ENCODE data around the gene GALNS. TPM values are rescaled to one million over a fixed set of nuclear protein-coding genes. Genes with fewer than 3 reads are reported as not detected.

The GALNS gene
- total RNA-seq, 4 donors from 2014 or later, result 1.8 to 36.2 (median 16.4) TPM

DNA sequence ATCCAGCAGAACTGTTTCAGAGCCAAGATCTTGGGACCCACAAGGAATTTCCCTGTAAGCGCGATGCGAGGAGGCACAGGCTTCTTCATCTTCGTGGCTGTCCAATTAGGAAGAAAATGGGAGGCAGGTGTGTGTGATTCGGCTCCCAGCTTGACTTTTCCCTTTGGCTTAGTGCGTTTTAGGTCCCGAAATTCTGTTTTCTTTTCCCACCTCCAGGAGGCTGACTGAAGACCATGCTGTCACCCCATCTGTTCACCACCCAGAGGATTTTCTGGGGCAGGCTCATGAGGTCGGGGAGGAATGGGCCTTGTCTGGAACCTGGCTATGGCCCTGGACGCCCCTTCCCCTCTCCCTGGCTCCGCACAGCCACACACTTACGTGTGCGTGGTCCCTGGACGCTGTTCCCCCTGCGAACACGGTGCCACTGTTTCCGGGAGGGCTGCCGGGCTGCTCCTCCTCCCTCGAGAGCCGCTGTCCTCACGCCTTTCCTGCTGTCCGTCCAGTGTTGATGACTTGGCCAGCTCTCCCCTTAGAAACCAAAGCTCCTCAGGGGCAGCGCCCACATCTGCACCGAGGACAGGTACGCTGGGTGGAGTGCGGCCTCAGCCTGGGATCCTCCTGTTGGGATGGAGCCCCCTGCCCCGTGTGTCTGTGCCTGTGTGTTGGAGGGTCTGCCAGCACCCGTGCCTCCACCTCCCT is 12.4 kb upstream of the GALNS start:
- DNase-seq, result no peak
- intact Hi-C loops (cut with DNase I; ENCODE audit: low total_unique reads), result no loop called here
- H3K27me3 ChIP-seq, result no peaks in the 10 kb centered on the region
- H3K4me1 ChIP-seq, result no peaks in the 10 kb centered on the region
- H3K4me3 ChIP-seq, result no peak overlapping the region
- TF ChIP-seq POLR2A (IDR thresholded peaks at IDR 0.05), result no peak
- TF ChIP-seq CTCF (IDR thresholded peaks at IDR 0.05), result no peak
- no peaks in the 10 kb centered on the region for H3K36me3 ChIP-seq
- no peak overlapping the region for H3K27ac ChIP-seq
- H3K9me3 ChIP-seq, result no peaks in the 10 kb centered on the region

DNA sequence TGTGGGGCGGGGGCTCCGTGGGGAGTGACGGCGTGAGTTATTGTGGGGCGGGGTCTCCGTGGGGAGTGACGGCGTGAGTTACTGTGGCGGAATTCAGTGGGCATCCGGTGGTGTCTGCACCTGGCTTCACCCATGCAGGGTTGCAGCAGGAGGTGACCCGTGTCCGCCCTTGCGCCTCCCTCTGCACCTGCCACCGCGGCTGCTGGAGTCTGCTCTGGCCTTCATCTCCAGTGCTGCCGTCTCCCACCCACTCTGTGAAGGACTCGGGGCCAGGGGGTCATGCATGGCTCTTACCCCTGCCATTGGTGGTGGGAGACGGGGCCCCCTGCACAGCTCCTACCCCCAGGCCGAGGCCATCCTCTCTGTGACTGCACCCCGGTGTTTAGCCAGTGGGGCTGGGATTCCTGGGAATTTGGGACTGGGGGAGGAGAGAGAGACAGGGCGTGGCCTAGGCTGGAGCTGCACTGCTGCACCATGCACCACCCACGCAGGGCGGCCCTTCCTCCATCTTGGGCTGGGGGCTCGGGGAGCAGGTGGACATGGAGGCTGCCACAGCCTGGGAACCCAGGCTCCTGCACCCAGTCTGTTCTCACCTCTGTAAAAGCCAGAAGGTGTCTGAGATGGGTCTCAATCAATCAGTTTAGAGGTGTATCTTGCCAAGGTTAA is 11.0 kb upstream of the GALNS start:
- no peak overlapping the region for H3K27ac ChIP-seq
- TF ChIP-seq CTCF (IDR thresholded peaks at IDR 0.05), result no peak
- TF ChIP-seq POLR2A (IDR thresholded peaks at IDR 0.05), result no peak
- no peaks in the 10 kb centered on the region for H3K9me3 ChIP-seq
- H3K4me1 ChIP-seq, result no peaks in the 10 kb centered on the region
- no peaks in the 10 kb centered on the region for H3K36me3 ChIP-seq
- intact Hi-C loops (cut with DNase I; ENCODE audit: low total_unique reads), result no loop called here
- H3K27me3 ChIP-seq, result no peaks in the 10 kb centered on the region
- DNase-seq, result no peak
- H3K4me3 ChIP-seq, result no peak overlapping the region

DNA sequence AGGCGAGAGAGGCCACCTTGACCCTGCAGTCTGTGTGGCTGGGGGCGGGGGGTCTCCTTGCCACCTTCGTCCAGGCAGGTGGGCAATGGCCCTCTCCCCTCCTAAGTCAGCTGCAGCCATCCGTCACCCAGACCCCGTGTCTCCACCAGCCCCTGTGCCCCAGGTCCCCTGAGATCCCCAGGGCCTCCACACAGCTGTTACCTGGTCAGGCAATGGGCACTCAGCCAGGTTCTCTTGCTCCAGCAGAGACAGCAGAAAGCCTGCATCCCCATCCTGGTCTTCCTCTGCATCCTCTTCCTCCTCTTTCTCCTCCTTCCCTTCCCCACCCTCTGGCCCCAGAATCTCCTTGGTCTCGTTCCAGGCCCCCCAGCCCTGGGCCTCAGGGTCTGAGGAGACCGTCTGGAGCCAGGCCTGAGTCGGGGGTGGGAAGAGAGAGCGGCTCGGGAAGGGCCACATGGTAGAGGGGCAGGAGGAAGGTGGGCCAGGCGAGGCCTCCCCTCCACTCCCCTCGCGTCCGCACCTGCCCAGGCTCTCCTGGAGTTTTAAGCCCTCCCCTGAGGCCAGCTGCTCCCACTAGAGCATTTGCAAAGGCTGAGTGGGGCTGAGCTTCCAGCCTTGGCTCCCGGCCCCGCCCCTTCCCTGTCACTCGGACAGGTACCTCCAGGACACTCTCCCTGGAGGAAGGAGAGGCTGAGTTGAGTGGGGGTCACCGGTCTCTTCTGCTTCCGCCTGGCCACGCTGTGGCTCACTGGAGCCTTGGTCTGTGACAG is 9.6 kb upstream of the GALNS start, which contains the start of gene PABPN1L:
TSS of gene PABPN1L (minus strand) at position 510 of the 770 bp plus-strand sequence. CDS start at position 456, 54 bp downstream.
- Histone ChIP-seq H3K4me3 (no peak within 1 kb of the TSS), H3K27ac (no peak within 1 kb of the TSS), H3K36me3 (no peaks in the 10 kb centered on the region), H3K9me3 (no peaks in the 10 kb centered on the region), H3K27me3 (no peaks in the 10 kb centered on the region), H3K4me1 (no peaks in the 10 kb centered on the region)
- TF ChIP-seq CTCF (IDR thresholded peaks at IDR 0.05) (no peak), POLR2A (IDR thresholded peaks at IDR 0.05) (no peak)
- no peak for DNase-seq
- intact Hi-C loops (cut with DNase I; ENCODE audit: low total_unique reads), result no loop called here

DNA sequence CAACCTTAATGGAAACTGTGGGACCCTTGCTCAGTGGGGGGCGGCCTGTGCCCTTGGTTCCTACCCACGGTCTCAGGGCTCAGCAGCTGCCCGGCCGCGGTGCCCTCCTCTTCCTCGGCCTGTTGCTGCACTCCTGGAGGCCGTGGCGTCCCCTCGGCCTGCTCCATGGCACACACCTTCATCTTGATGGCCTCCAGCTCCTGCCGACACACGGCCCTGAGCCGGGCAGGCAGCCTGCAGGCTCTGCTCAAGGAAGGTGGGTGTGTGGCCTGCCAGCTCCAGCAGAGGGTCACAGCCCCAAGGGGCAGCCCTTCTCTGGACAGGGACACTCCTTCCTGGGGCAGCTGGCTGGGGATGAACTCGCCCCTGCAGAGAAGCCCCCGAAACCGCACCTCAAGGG is 9.0 kb upstream of the GALNS start:
- H3K27me3 ChIP-seq, result no peaks in the 10 kb centered on the region
- no peak overlapping the region for H3K4me3 ChIP-seq
- no peaks in the 10 kb centered on the region for H3K4me1 ChIP-seq
- intact Hi-C loops (cut with DNase I; ENCODE audit: low total_unique reads), result no loop called here
- H3K27ac ChIP-seq, result no peak overlapping the region
- H3K36me3 ChIP-seq, result no peaks in the 10 kb centered on the region
- no peak for DNase-seq
- TF ChIP-seq CTCF (IDR thresholded peaks at IDR 0.05), result no peak
- no peak for TF ChIP-seq POLR2A (IDR thresholded peaks at IDR 0.05)
- no peaks in the 10 kb centered on the region for H3K9me3 ChIP-seq

DNA sequence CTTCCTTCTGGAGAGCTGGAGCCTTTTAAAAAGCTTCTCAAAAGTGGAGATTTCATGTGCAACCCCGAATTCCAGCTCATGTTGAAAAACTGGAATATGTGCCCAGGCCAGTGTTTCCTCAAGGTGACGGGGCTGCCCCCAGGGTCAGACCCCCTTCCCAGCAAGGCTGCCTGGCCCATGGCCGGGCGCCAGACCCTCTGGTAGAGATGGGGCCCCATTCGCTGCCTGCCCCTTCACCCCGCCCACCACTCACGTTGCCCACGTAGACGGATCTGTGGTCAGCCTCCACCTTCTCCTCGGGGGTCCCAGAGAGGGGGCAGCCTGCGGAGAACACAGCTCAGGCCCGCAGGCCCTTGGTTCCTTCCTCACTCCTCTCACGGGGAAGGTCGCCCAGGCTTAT is 8.6 kb upstream of the GALNS start:
- Histone ChIP-seq H3K4me3 (no peak overlapping the region), H3K9me3 (no peaks in the 10 kb centered on the region), H3K4me1 (no peaks in the 10 kb centered on the region), H3K27me3 (no peaks in the 10 kb centered on the region), H3K36me3 (no peaks in the 10 kb centered on the region), H3K27ac (no peak overlapping the region)
- TF ChIP-seq POLR2A (IDR thresholded peaks at IDR 0.05) (no peak), CTCF (IDR thresholded peaks at IDR 0.05) (no peak)
- no peak for DNase-seq
- intact Hi-C loops (cut with DNase I; ENCODE audit: low total_unique reads), result no loop called here
